H9 (cell line): ENCODE results near the gene HNRNPH1. TPM values are rescaled to one million over a fixed set of nuclear protein-coding genes. Genes with fewer than 3 reads are reported as not detected.
A peak's percentile ranks its signal among the peaks of the same experiment; 100 is the strongest.
"Not testable (repeated sequence)": the region's sequence is repeated elsewhere in the genome, so short reads cannot be mapped to it uniquely, and the experiment has no call there.

ENCODE experiments used
- DNase-seq: peaks from one replicate; pipeline ENCODE4 v3.0.0-alpha.2; 2017
- H2AFZ ChIP-seq: one replicate; pipeline ENCODE4 v1.6.1; 2013; ENCODE audit warnings: mild to moderate bottlenecking, low read length, control low read depth, moderate library complexity
- H2AK5ac ChIP-seq: 2 replicates; pipeline ENCODE4 v1.6.1; 2013; ENCODE audit warnings: low read length, control low read depth, mixed read lengths; ENCODE audit not compliant: insufficient read length
- H2BK120ac ChIP-seq: one replicate; pipeline ENCODE4 v1.6.1; 2013; ENCODE audit warnings: low read depth, mild to moderate bottlenecking, low read length, control low read depth, inconsistent platforms; ENCODE audit not compliant: poor library complexity, severe bottlenecking
- H2BK12ac ChIP-seq: 2 replicates; pipeline ENCODE4 v1.6.1; 2013; ENCODE audit warnings: low read length, control low read depth, mixed read lengths, low read depth; ENCODE audit not compliant: insufficient read length
- H2BK15ac ChIP-seq: 2 replicates; pipeline ENCODE4 v1.6.1; 2013; ENCODE audit warnings: low read depth, low read length, control low read depth
- H2BK20ac ChIP-seq: one replicate; pipeline ENCODE4 v1.6.1; 2013; ENCODE audit warnings: low read depth, mild to moderate bottlenecking, low read length, control low read depth, inconsistent platforms; ENCODE audit not compliant: poor library complexity, severe bottlenecking
- H2BK5ac ChIP-seq: 2 replicates; pipeline ENCODE4 v1.6.1; 2013; ENCODE audit warnings: low read length, control low read depth, mixed read lengths; ENCODE audit not compliant: insufficient read length
- H3K14ac ChIP-seq: 2 replicates; pipeline ENCODE4 v1.6.1; 2013; ENCODE audit warnings: low read length, control low read depth; ENCODE audit not compliant: insufficient read depth
- H3K18ac ChIP-seq: 2 replicates; pipeline ENCODE4 v1.6.1; 2013; ENCODE audit warnings: low read depth, mild to moderate bottlenecking, mixed read lengths, low read length, control low read depth; ENCODE audit not compliant: insufficient read length
- H3K23ac ChIP-seq: 2 replicates; pipeline ENCODE4 v1.6.1; 2013; ENCODE audit warnings: low read length, control low read depth, mixed read lengths, low read depth; ENCODE audit not compliant: insufficient read length
- H3K23me2 ChIP-seq: 2 replicates; pipeline ENCODE4 v1.6.1; 2013; ENCODE audit warnings: low read depth, mild to moderate bottlenecking, mixed read lengths, low read length, control low read depth; ENCODE audit not compliant: insufficient read length, poor library complexity, severe bottlenecking
- H3K27ac ChIP-seq: 2 replicates; pipeline ENCODE4 v1.5.1; 2013; ENCODE audit warnings: low read length, control low read depth, mixed read lengths, low read depth; ENCODE audit not compliant: insufficient read length
- H3K27me3 ChIP-seq: 2 replicates; pipeline ENCODE4 v1.6.1; 2013; ENCODE audit warnings: low read length, control low read depth, inconsistent platforms; ENCODE audit not compliant: insufficient read depth
- H3K4ac ChIP-seq: 2 replicates; pipeline ENCODE4 v1.6.1; 2013; ENCODE audit warnings: low read depth, mild to moderate bottlenecking, control low read depth, inconsistent platforms, low read length, moderate library complexity
- H3K4me1 ChIP-seq: 2 replicates; pipeline ENCODE4 v1.6.1; 2013; ENCODE audit warnings: low read length, control low read depth, inconsistent platforms; ENCODE audit not compliant: insufficient read depth
- H3K4me2 ChIP-seq: 2 replicates; pipeline ENCODE4 v1.6.1; 2013; ENCODE audit warnings: low read length, control low read depth, mixed read lengths; ENCODE audit not compliant: insufficient read length, insufficient read depth
- H3K56ac ChIP-seq: 2 replicates; pipeline ENCODE4 v1.6.1; 2013; ENCODE audit warnings: low read depth, mild to moderate bottlenecking, mixed read lengths, low read length, control low read depth; ENCODE audit not compliant: insufficient read length
- H3K79me1 ChIP-seq: 2 replicates; pipeline ENCODE4 v1.6.1; 2013; ENCODE audit warnings: low read depth, mild to moderate bottlenecking, moderate library complexity, low read length, control low read depth, inconsistent platforms; ENCODE audit not compliant: insufficient read depth, poor library complexity, severe bottlenecking
- H3K79me2 ChIP-seq: 2 replicates; pipeline ENCODE4 v1.6.1; 2013; ENCODE audit warnings: low read length, control low read depth, inconsistent platforms; ENCODE audit not compliant: insufficient read depth
- H3K9ac ChIP-seq: 2 replicates; pipeline ENCODE4 v1.6.1; 2013; ENCODE audit warnings: low read length, control low read depth, mixed read lengths; ENCODE audit not compliant: insufficient read length; ENCODE audit errors: extremely low read depth
- H3K9me3 ChIP-seq: one replicate; pipeline ENCODE4 v1.6.1; 2013; ENCODE audit warnings: low read depth, low read length, inconsistent platforms; ENCODE audit not compliant: control insufficient read depth
- H3T11ph ChIP-seq: one replicate; pipeline ENCODE4 v1.6.1; 2013; ENCODE audit warnings: mild to moderate bottlenecking, low read length, control low read depth, inconsistent platforms
- H4K20me1 ChIP-seq: one replicate; pipeline ENCODE4 v1.6.1; 2013; ENCODE audit not compliant: control insufficient read depth, insufficient read length, insufficient read depth
- H4K5ac ChIP-seq: 2 replicates; pipeline ENCODE4 v1.6.1; 2013; ENCODE audit warnings: low read depth, mild to moderate bottlenecking, mixed read lengths, low read length, control low read depth; ENCODE audit not compliant: insufficient read length
- H4K8ac ChIP-seq: replicated peaks from 2 replicates; pipeline ENCODE4 v1.6.1; 2013; ENCODE audit warnings: low read length, control low read depth, mixed read lengths, low read depth; ENCODE audit not compliant: insufficient read length
- H4K91ac ChIP-seq: 2 replicates; pipeline ENCODE4 v1.6.1; 2013; ENCODE audit warnings: low read depth, mild to moderate bottlenecking, moderate library complexity, mixed read lengths, low read length, control low read depth; ENCODE audit not compliant: insufficient read length
- H3K27ac Mint-ChIP-seq, 3 experiments: 2 replicates in 2 of 3; 3 replicates in 1 of 3; pipeline ENCODE4 v1.8.0; 2020 to 2021; ENCODE audit warnings: mixed read lengths in 3 of 3, mild to moderate bottlenecking in 1 of 3, moderate library complexity in 1 of 3
- H3K27me3 Mint-ChIP-seq: 2 replicates; pipeline ENCODE4 v1.8.0; 2021; ENCODE audit warnings: low read depth, mild to moderate bottlenecking, moderate library complexity, mixed read lengths
- H3K36me3 Mint-ChIP-seq, 3 experiments: 2 replicates in 2 of 3; 3 replicates in 1 of 3; pipeline ENCODE4 v1.8.0; 2020 to 2021; ENCODE audit warnings: low read depth in 3 of 3, mixed read lengths in 3 of 3; ENCODE audit not compliant: insufficient read depth in 1 of 3
- H3K4me1 Mint-ChIP-seq, 2 experiments: 2 replicates each; pipeline ENCODE4 v1.8.0; 2020; ENCODE audit warnings: mixed read lengths in 2 of 2
- H3K4me3 Mint-ChIP-seq, 2 experiments: 2 replicates in 1 of 2; 3 replicates in 1 of 2; pipeline ENCODE4 v1.8.0; 2020 to 2021; ENCODE audit warnings: mild to moderate bottlenecking in 2 of 2, mixed read lengths in 2 of 2, moderate library complexity in 1 of 2
- H3K9me3 Mint-ChIP-seq, 2 experiments: 2 replicates in 1 of 2; 3 replicates in 1 of 2; pipeline ENCODE4 v1.8.0; 2020; ENCODE audit warnings: mild to moderate bottlenecking in 2 of 2, mixed read lengths in 2 of 2, moderate library complexity in 1 of 2
- WGBS: extraction: QIAGEN DNeasy Blood & Tissue Kit; methylation state at CpG from one replicate; pipeline ENCODE4 v1.1.7; 2013; ENCODE audit warnings: missing lambda C conversion rate, low lambda C conversion rate, mixed read lengths; ENCODE audit not compliant: insufficient read length; ENCODE audit errors: extremely low coverage; 5-methylcytosine and 5-hydroxymethylcytosine counted together
- total RNA-seq: library from RNA; stranded (reverse); gene quantifications from 2 replicates; pipeline ENCODE4 v1.2.1, GENCODE V29; 2021

Gene HNRNPH1
- total RNA-seq, 1 experiment from 2014 or later = 1,066 TPM

GRCh38 chr5:179641745-179642144 lies 18.3 kb upstream of the HNRNPH1 start:
- H3K14ac ChIP-seq, H4K91ac ChIP-seq, H2BK15ac ChIP-seq, H3K27ac ChIP-seq, H3K18ac ChIP-seq, H3K4me2 ChIP-seq, DNase-seq, H2BK5ac ChIP-seq, H3K4ac ChIP-seq, H3T11ph ChIP-seq, H4K8ac ChIP-seq, H3K4me1 Mint-ChIP-seq, H3K9me3 ChIP-seq, H3K56ac ChIP-seq, H2BK120ac ChIP-seq, H3K27me3 Mint-ChIP-seq, H2AK5ac ChIP-seq, H2BK20ac ChIP-seq, H3K9me3 Mint-ChIP-seq, H2BK12ac ChIP-seq, H3K23me2 ChIP-seq, H3K4me3 Mint-ChIP-seq, H4K20me1 ChIP-seq, H3K27me3 ChIP-seq, H3K9ac ChIP-seq, H3K36me3 Mint-ChIP-seq, H4K5ac ChIP-seq, H2AFZ ChIP-seq, H3K4me1 ChIP-seq, H3K27ac Mint-ChIP-seq, H3K23ac ChIP-seq, H3K79me1 ChIP-seq, H3K79me2 ChIP-seq: not testable (repeated sequence)
- WGBS = no CpG with 5 or more reads among the region's 4 CpGs

GRCh38 chr5:179639296-179639695 lies 15.8 kb upstream of the HNRNPH1 start:
- H3K36me3 Mint-ChIP-seq, H4K8ac ChIP-seq, H2AFZ ChIP-seq, H3K4ac ChIP-seq, H3K9me3 ChIP-seq, H4K5ac ChIP-seq, H3K14ac ChIP-seq, H2AK5ac ChIP-seq, H3K18ac ChIP-seq, H3T11ph ChIP-seq, H2BK5ac ChIP-seq, H3K4me1 ChIP-seq, H2BK120ac ChIP-seq, H3K23ac ChIP-seq, H3K27me3 Mint-ChIP-seq, H4K91ac ChIP-seq, H4K20me1 ChIP-seq, H3K4me1 Mint-ChIP-seq, H3K4me2 ChIP-seq, H2BK20ac ChIP-seq, H3K27me3 ChIP-seq, H3K27ac ChIP-seq, H3K9ac ChIP-seq, H3K79me2 ChIP-seq, H3K79me1 ChIP-seq, H3K23me2 ChIP-seq, DNase-seq, H2BK15ac ChIP-seq, H3K9me3 Mint-ChIP-seq, H2BK12ac ChIP-seq, H3K56ac ChIP-seq, H3K4me3 Mint-ChIP-seq: not testable (repeated sequence)
- WGBS = no CpG with 5 or more reads among the region's 11 CpGs
- peak overlapping the region in 1 of 3 experiments; percentile 65; a peak in 1 of 7 replicates for H3K27ac Mint-ChIP-seq
